GM12872 (cell line): ENCODE results near the gene RUFY1.

ENCODE experiments used
- CTCF ChIP-seq: IDR thresholded peaks from 3 replicates; pipeline ENCODE4 v1.5.1; 2011; ENCODE audit warnings: low read depth, mild to moderate bottlenecking, low read length, moderate library complexity; ENCODE audit not compliant: insufficient read depth

RUFY1 gene

GRCh38 chr5:179619776-179620175 is 69.4 kb downstream of the RUFY1 start:
- TF ChIP-seq CTCF = no peak

GRCh38 chr5:179620293-179620692 is 69.9 kb downstream of the RUFY1 start:
- no peak for TF ChIP-seq CTCF

GRCh38 chr5:179620703-179621350 is 70.5 kb downstream of the RUFY1 start:
- TF ChIP-seq CTCF = no peak

GRCh38 chr5:179621551-179622214 is 71.3 kb downstream of the RUFY1 start:
- TF ChIP-seq CTCF = no peak

- no peak for TF ChIP-seq CTCF
Observed at GRCh38 chr5:179623003-179623905, 72.9 kb downstream of the RUFY1 start, which contains the start of gene HNRNPH1. Gene HNRNPH1, minus strand, starts transcription at chr5:179623671. Its CDS starts 538 bp downstream, at chr5:179623133.

- TF ChIP-seq CTCF = no peak
Observed at GRCh38 chr5:179623906-179624741, 73.8 kb downstream of the RUFY1 start.
